ENCODE results near the gene DST. TPM values are rescaled to one million over a fixed set of nuclear protein-coding genes. Genes with fewer than 3 reads are reported as not detected.

Gene DST
- total and polyA plus RNA-seq, 2 of the 4 experiments (the other 2 are of a cell fraction) = 97.7 to 452 TPM

GRCh38 chr6:56488281-56488680, 154.4 kb downstream of the DST start:
- intact Hi-C loops (cut with micrococcal nuclease) (no loop called here), in situ Hi-C loops (cut with MboI; ENCODE audit: low sequenced_read_pairs) (no loop called here), dilution Hi-C loops (cut with HindIII; ENCODE audit: low sequenced_read_pairs, unreplicated experiment) (no loop called here)
- Histone ChIP-seq H4K5ac (ENCODE audit: low read depth, low read length) (no peak overlapping the region), H3K56ac (ENCODE audit: extremely low read depth, insufficient read depth, low read length) (no peak overlapping the region), H2BK5ac (ENCODE audit: low read depth, low read length, poor library complexity, severe bottlenecking) (no peak overlapping the region), H3K9me1 (ENCODE audit: insufficient read depth, low read length) (peaks cover 5% of the 10 kb centered on the region; the same call in 1 of the 2 replicates), H3K27me3 (ENCODE audit: control insufficient read depth, insufficient read depth, low read length) (no peaks in the 10 kb centered on the region), H3K79me1 (ENCODE audit: low read depth in 1 of 2, low read length in 2 of 2) (peaks cover 3 to 17% of the 10 kb centered on the region in 2 experiments; a peak in 3 of 4 replicates), H3K9ac (ENCODE audit: low read depth, low read length) (no peak overlapping the region), H3K4me2 (ENCODE audit: low read depth, low read length) (no peak overlapping the region), H3K36me3 (ENCODE audit: control insufficient read depth, insufficient read depth, low read length) (peaks cover 37% of the 10 kb centered on the region), H3K23ac (ENCODE audit: low read depth, low read length) (no peak overlapping the region), H2AFZ (replicated peaks; ENCODE audit: low read length, poor library complexity) (no peak overlapping the region), H3K14ac (replicated peaks; ENCODE audit: low read depth, low read length) (no peak overlapping the region), H3K4me3 (ENCODE audit: insufficient read depth, low read depth, low read length) (no peak overlapping the region), H3K4ac (ENCODE audit: low read depth, low read length) (no peak overlapping the region), H4K20me1 (ENCODE audit: insufficient read depth, low read length) (peaks cover 9% of the 10 kb centered on the region; the same call in 1 of the 2 replicates), H2BK15ac (ENCODE audit: low read depth, low read length) (no peak overlapping the region), H3K4me1 (ENCODE audit: control insufficient read depth, insufficient read depth, low read length) (peaks cover 8% of the 10 kb centered on the region), H2AK9ac (replicated peaks; ENCODE audit: low read depth, low read length, poor library complexity) (no peak overlapping the region), H4K91ac (ENCODE audit: insufficient read depth, low read depth, low read length) (no peak overlapping the region), H4K8ac (ENCODE audit: low read depth in 2 of 2, low read length in 2 of 2) (no peak overlapping the region), H3K18ac (ENCODE audit: low read depth, low read length) (no peak overlapping the region), H3K27ac (ENCODE audit: insufficient read depth, low read length) (no peak overlapping the region), H2AK5ac (ENCODE audit: low read depth, low read length) (no peak overlapping the region), H3K9me3 (ENCODE audit: control insufficient read depth, insufficient read depth, low read length) (no peaks in the 10 kb centered on the region), H2BK20ac (ENCODE audit: low read depth, low read length) (no peak overlapping the region), H2BK120ac (ENCODE audit: low read depth, low read length) (no peak overlapping the region)
- ChIA-PET POLR2A (ENCODE audit: unreplicated experiment) (no interaction called here), CTCF (interaction anchor here (1.4 kb wide), 1 partner anchor 16 kb away, joined by 3 read pairs; no protein-coding TSS in a partner anchor)
- BruUV-seq (replicated peaks) = no TSS peak
- no peak for TF ChIP-seq POLR2A (IDR thresholded peaks at IDR 0.05; ENCODE audit: low read depth, low read length)
- no peak for DNase-seq
- no peak for ATAC-seq (ENCODE audit: low read depth)
- WGBS, 2 experiments (ENCODE audit: extremely low coverage in 2 of 2, insufficient read length in 1 of 2) = no CpG with 5 or more reads among the region's 2 CpGs
